Sigmoid colon (tissue), 3 donors: ENCODE data around the gene SMTNL1.

Experiments
- CTCF ChIP-seq, 4 experiments: fragments of 450-650 bp in 3 of 4; fragments of 200-600 bp in 1 of 4; IDR thresholded peaks; one replicate each; pipeline ENCODE4 v1.5.1; 2016 to 2019; ENCODE audit warnings: antibody characterized with exemption in 4 of 4, mild to moderate bottlenecking in 3 of 4, moderate library complexity in 2 of 4
- POLR2A ChIP-seq, 2 donors: fragments of 450-650 bp; IDR thresholded peaks; one replicate each; pipeline ENCODE4 v1.6.1; 2016; ENCODE audit warnings: antibody characterized with exemption in 2 of 2, mild to moderate bottlenecking in 2 of 2, moderate library complexity in 2 of 2

GRCh38 chr11:57549983-57550382 lies 12.6 kb downstream of the SMTNL1 start:
- no peak for TF ChIP-seq CTCF (IDR thresholded peaks at IDR 0.05)
- no peak for TF ChIP-seq POLR2A (IDR thresholded peaks at IDR 0.05)
